Measurements from ENCODE around the gene B3GNT2. TPM values are rescaled to one million over a fixed set of nuclear protein-coding genes. Genes with fewer than 3 reads are reported as not detected.

The B3GNT2 gene
- total RNA-seq, 1 donor from 2014 or later = 7.7 TPM

DNA sequence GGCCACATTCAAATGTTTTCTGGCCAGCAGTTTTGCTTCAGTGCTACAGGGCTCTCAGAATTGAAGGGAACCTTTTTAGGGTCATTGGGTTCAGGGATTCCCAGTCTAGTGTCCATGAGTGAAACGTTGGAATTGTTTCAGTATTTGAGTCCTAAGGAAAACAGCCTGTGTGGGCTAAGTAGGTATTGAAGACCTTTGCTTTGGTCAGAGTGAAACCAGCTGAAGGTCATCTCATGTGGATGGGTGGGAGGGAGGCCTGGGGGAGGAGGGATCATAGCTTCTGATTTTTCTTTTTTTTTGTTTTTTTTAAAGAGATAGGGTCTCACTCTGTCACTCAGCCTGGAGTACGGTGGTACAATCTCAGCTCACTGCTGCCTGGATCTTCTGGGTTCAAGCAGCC lies 20.2 kb downstream of the B3GNT2 start:
- TF ChIP-seq, protein P1, sequence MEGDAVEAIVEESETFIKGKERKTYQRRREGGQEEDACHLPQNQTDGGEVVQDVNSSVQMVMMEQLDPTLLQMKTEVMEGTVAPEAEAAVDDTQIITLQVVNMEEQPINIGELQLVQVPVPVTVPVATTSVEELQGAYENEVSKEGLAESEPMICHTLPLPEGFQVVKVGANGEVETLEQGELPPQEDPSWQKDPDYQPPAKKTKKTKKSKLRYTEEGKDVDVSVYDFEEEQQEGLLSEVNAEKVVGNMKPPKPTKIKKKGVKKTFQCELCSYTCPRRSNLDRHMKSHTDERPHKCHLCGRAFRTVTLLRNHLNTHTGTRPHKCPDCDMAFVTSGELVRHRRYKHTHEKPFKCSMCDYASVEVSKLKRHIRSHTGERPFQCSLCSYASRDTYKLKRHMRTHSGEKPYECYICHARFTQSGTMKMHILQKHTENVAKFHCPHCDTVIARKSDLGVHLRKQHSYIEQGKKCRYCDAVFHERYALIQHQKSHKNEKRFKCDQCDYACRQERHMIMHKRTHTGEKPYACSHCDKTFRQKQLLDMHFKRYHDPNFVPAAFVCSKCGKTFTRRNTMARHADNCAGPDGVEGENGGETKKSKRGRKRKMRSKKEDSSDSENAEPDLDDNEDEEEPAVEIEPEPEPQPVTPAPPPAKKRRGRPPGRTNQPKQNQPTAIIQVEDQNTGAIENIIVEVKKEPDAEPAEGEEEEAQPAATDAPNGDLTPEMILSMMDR (conservative IDR thresholded peaks at IDR 0.05) = no peak
- H3K27me3 Mint-ChIP-seq (ENCODE audit: low read depth) = no peaks in the 10 kb centered on the region
- no peak overlapping the region for H3K4me3 Mint-ChIP-seq

DNA sequence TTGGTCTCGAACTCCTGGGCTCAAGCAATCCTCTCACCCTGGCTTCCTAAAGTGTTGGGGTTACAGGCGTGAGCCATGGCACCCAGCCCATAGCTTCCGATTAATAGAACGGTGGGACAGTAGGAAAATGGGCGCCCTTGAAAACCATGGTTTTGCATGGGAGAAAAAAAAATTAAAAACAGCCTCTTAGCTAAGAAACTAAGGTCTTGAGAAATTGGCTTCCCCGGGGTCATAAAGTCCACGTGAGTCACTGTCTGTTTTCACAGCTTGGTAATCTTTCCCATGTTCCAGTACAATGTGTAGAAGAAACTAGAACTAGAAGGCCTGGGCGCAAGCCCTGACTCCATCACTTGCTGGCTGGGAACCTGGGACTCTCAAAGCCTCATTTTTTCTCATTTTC lies 20.7 kb downstream of the B3GNT2 start:
- peaks cover 8% of the 10 kb centered on the region for H3K36me3 Mint-ChIP-seq (ENCODE audit: low read depth)
- H3K27ac Mint-ChIP-seq (ENCODE audit: unreplicated experiment) = no peak overlapping the region
- DNase-seq (ENCODE audit: low read depth, low spot score) = no peak
- no peak overlapping the region for H3K4me3 Mint-ChIP-seq
- TF ChIP-seq, protein P1 (conservative IDR thresholded peaks at IDR 0.05) = no peak
- H3K4me1 Mint-ChIP-seq = peaks cover 10% of the 10 kb centered on the region
- H3K9me3 Mint-ChIP-seq = peaks cover 11% of the 10 kb centered on the region
- no peaks in the 10 kb centered on the region for H3K27me3 Mint-ChIP-seq (ENCODE audit: low read depth)

More for the DNA sequence above, 20.2 kb downstream of the B3GNT2 start:
- H3K9me3 Mint-ChIP-seq = peaks cover 8% of the 10 kb centered on the region
- no peak for DNase-seq (ENCODE audit: low read depth, low spot score)
- peaks cover 6% of the 10 kb centered on the region for H3K36me3 Mint-ChIP-seq (ENCODE audit: low read depth)
- H3K4me1 Mint-ChIP-seq = peaks cover 10% of the 10 kb centered on the region
- peak overlapping the region; percentile 86 for H3K27ac Mint-ChIP-seq (ENCODE audit: unreplicated experiment)

DNA sequence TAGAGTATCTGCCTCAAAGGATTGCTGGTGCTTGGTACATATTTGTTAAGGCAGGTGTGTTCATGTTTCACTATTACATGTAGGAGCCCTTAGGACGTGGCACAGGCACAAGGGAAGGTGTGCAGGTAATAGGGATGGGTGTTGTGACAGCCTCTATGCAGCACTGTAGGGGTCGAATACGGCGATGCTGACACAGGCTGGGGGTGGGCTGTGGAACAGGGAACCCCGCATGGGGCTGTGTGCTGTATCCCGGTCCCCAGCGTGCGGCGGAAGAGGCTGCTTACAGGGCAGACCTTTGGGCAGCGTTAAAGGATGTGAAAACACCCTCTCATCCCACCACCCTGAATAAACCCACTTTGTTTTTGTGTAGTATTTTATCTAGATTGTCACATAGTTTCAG lies 21.5 kb downstream of the B3GNT2 start:
- no peak for DNase-seq (ENCODE audit: low read depth, low spot score)
- no peaks in the 10 kb centered on the region for H3K27me3 Mint-ChIP-seq (ENCODE audit: low read depth)
- peaks cover 11% of the 10 kb centered on the region for H3K9me3 Mint-ChIP-seq
- TF ChIP-seq, protein P1 (conservative IDR thresholded peaks at IDR 0.05) = no peak
- no peak overlapping the region for H3K27ac Mint-ChIP-seq (ENCODE audit: unreplicated experiment)
- H3K4me3 Mint-ChIP-seq = no peak overlapping the region
- peaks cover 10% of the 10 kb centered on the region for H3K4me1 Mint-ChIP-seq
- peaks cover 14% of the 10 kb centered on the region for H3K36me3 Mint-ChIP-seq (ENCODE audit: low read depth)

DNA sequence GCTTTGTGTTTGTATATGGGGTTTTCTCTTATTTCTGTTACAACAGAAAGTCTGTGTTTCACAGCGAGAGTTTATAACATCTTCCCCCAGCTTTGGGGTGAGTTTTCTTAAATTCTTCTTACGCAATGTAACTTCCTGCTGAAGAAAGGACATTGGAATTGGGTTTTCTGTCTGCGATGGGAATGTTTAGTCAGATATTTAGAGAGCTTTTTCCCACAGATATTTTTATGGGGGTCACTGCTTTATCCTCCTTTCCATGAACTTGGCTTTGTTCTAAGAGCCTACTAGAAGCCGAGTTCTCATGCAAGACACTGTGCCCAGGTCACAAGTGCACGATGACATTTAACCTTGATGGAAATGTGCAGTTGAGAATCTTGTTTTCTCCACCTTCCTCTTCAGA lies 22.1 kb downstream of the B3GNT2 start:
- Mint-ChIP-seq H3K9me3 (peaks cover 11% of the 10 kb centered on the region), H3K4me1 (peaks cover 10% of the 10 kb centered on the region), H3K27me3 (ENCODE audit: low read depth) (no peaks in the 10 kb centered on the region), H3K36me3 (ENCODE audit: low read depth) (peaks cover 20% of the 10 kb centered on the region), H3K4me3 (no peak overlapping the region), H3K27ac (ENCODE audit: unreplicated experiment) (no peak overlapping the region)
- TF ChIP-seq, protein P1 (conservative IDR thresholded peaks at IDR 0.05) = no peak
- no peak for DNase-seq (ENCODE audit: low read depth, low spot score)

DNA sequence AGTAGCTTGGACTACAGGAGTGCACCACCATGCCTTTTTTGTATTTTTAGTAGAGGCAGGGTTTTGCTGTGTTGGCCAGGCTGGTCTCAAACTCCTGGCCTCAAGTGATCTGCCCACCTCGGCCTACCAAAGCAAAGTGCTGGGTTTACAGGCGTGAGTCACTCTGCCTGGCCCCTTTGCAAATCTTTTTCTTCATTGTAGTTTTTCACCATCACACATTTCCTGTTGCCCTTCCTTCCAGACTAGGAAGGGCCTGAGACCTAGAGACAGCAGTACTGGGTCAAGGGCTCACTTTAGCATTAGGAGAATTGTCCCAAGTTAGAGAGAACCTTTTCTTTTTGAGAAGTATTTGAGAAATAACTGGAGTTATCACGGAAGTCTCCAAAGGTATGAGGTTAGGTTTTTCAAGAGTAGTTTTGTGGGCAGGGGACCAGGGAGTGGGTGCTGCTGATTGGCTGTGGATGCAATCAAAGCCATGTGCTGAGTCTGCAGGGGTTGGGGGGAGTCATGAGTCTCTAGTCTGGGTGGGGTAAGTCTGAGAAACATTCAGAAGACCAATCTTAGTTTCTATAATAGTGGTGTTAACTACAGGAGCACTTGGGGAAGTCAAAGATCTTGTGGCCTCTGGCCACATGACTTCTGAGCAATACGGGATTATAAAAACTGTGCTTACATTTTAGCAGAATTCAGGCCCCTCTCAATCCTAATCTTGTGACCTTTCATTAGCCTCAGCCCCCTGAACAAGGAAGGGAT lies 23.7 kb downstream of the B3GNT2 start:
- Mint-ChIP-seq H3K4me1 (peaks cover 10% of the 10 kb centered on the region), H3K27ac (ENCODE audit: unreplicated experiment) (no peak overlapping the region), H3K27me3 (ENCODE audit: low read depth) (no peaks in the 10 kb centered on the region), H3K36me3 (ENCODE audit: low read depth) (peaks cover 29% of the 10 kb centered on the region), H3K9me3 (peaks cover 11% of the 10 kb centered on the region), H3K4me3 (no peak overlapping the region)
- no peak for DNase-seq (ENCODE audit: low read depth, low spot score)
- TF ChIP-seq, protein P1 (conservative IDR thresholded peaks at IDR 0.05) = no peak

Data from neural crest cell (in vitro differentiated cells).